ENCODE results near the gene ZC2HC1B. TPM values are rescaled to one million over a fixed set of nuclear protein-coding genes. Genes with fewer than 3 reads are reported as not detected.
A peak's percentile ranks its signal among the peaks of the same experiment; 100 is the strongest.

The ZC2HC1B gene
- total and polyA plus RNA-seq, 2 experiments from 2014 or later = not detected

GRCh38 chr6:143974089-143974488 is 109.8 kb downstream of the ZC2HC1B start:
- Histone ChIP-seq H3K79me2 (no peaks in the 10 kb centered on the region), H3K9me3 (ENCODE audit: low read depth) (no peaks in the 10 kb centered on the region), H4K20me1 (ENCODE audit: insufficient read depth, poor library complexity, severe bottlenecking) (no peaks in the 10 kb centered on the region), H3K4me3 (no peak overlapping the region), H3K36me3 (replicated peaks; ENCODE audit: insufficient read depth, low read depth) (no peaks in the 10 kb centered on the region), H3K4me1 (ENCODE audit: insufficient read depth) (peaks cover 26% of the 10 kb centered on the region), H2AFZ (no peak overlapping the region), H3K4me2 (no peak overlapping the region), H3K27me3 (no peaks in the 10 kb centered on the region), H3K27ac (no peak overlapping the region), H3K9me2 (replicated peaks; ENCODE audit: insufficient read depth) (no peaks in the 10 kb centered on the region)
- TF ChIP-seq EZH2 (IDR thresholded peaks at IDR 0.05; ENCODE audit: borderline replicate concordance) (no peak), CTCF (IDR thresholded peaks at IDR 0.05; ENCODE audit: poor library complexity) (no peak), EZH2phosphoT487 (IDR thresholded peaks at IDR 0.05; ENCODE audit: low read depth, severe bottlenecking, unreplicated experiment) (no peak)
- WGBS (ENCODE audit: low lambda C conversion rate, missing lambda C conversion rate) = 72% methylated on average over 8 of the region's 8 CpGs
- DNase-seq (ENCODE audit: low spot score) = no peak

GRCh38 chr6:143976806-143977349 is 112.6 kb downstream of the ZC2HC1B start:
- Histone ChIP-seq H3K79me2 (no peaks in the 10 kb centered on the region), H3K27me3 (no peaks in the 10 kb centered on the region), H3K4me3 (no peak overlapping the region), H4K20me1 (ENCODE audit: insufficient read depth, poor library complexity, severe bottlenecking) (no peaks in the 10 kb centered on the region), H3K36me3 (replicated peaks; ENCODE audit: insufficient read depth, low read depth) (no peaks in the 10 kb centered on the region), H3K9me2 (replicated peaks; ENCODE audit: insufficient read depth) (no peaks in the 10 kb centered on the region), H3K9me3 (ENCODE audit: low read depth) (no peaks in the 10 kb centered on the region), H3K27ac (no peak overlapping the region), H2AFZ (no peak overlapping the region), H3K4me1 (ENCODE audit: insufficient read depth) (peaks cover 8% of the 10 kb centered on the region), H3K4me2 (no peak overlapping the region)
- TF ChIP-seq EZH2 (IDR thresholded peaks at IDR 0.05; ENCODE audit: borderline replicate concordance) = no peak
- TF ChIP-seq CTCF (IDR thresholded peaks at IDR 0.05; ENCODE audit: poor library complexity) = no peak
- TF ChIP-seq EZH2phosphoT487 (IDR thresholded peaks at IDR 0.05; ENCODE audit: low read depth, severe bottlenecking, unreplicated experiment) = no peak
- DNase-seq (ENCODE audit: low spot score) = no peak
- WGBS (ENCODE audit: low lambda C conversion rate, missing lambda C conversion rate) = 76% methylated on average over 3 of the region's 3 CpGs

GRCh38 chr6:143980921-143981320 is 116.6 kb downstream of the ZC2HC1B start:
- Histone ChIP-seq H3K27me3 (no peaks in the 10 kb centered on the region), H2AFZ (no peak overlapping the region), H3K9me3 (ENCODE audit: low read depth) (no peaks in the 10 kb centered on the region), H4K20me1 (ENCODE audit: insufficient read depth, poor library complexity, severe bottlenecking) (no peaks in the 10 kb centered on the region), H3K4me3 (no peak overlapping the region), H3K9me2 (replicated peaks; ENCODE audit: insufficient read depth) (no peaks in the 10 kb centered on the region), H3K4me1 (ENCODE audit: insufficient read depth) (no peaks in the 10 kb centered on the region), H3K36me3 (replicated peaks; ENCODE audit: insufficient read depth, low read depth) (no peaks in the 10 kb centered on the region), H3K79me2 (peaks cover 3% of the 10 kb centered on the region), H3K4me2 (no peak overlapping the region), H3K27ac (peak overlapping the region; percentile 43)
- TF ChIP-seq CTCF (IDR thresholded peaks at IDR 0.05; ENCODE audit: poor library complexity) (no peak), EZH2 (IDR thresholded peaks at IDR 0.05; ENCODE audit: borderline replicate concordance) (no peak), EZH2phosphoT487 (IDR thresholded peaks at IDR 0.05; ENCODE audit: low read depth, severe bottlenecking, unreplicated experiment) (no peak)
- no peak for DNase-seq (ENCODE audit: low spot score)
- WGBS (ENCODE audit: low lambda C conversion rate, missing lambda C conversion rate) = 65% methylated on average over 1 of the region's 1 CpG
